GM04504 (cell line): Measurements from ENCODE around the gene GPR3.
"Not testable (repeated sequence)": the region's sequence is repeated elsewhere in the genome, so short reads cannot be mapped to it uniquely, and the experiment has no call there.

ENCODE experiments used
- DNase-seq: peaks from one replicate; pipeline ENCODE4 v3.0.0-alpha.2; 2012; ENCODE audit warnings: low read depth

Gene GPR3

DNA sequence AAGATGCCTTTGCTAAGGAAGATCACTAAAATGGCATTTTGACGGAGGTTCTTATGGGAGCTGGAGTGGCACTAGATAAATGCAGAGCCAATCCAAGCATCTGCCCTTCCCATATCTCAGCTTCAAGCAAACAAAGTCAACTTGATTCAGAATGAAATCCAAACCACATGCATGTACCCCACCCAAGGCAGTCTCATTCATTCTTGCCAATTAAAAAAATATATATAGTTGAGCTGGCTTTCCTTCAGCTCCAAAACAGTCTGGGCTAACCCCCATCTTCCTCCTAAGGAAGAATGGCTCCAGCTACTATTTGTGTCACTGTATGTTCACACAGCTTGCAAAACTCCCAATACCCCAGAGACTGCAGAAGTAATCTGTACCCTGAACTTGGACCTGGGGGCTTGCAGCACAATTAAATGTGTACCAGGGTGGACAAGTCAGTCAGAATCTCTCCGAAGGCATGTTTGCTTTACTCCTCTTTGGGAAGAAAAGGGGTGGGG is 35.4 kb downstream of the GPR3 start:
- no peak for DNase-seq

- no peak for DNase-seq
Measured at GRCh38 chr1:27428316-27429028, 36.0 kb downstream of the GPR3 start.

DNA sequence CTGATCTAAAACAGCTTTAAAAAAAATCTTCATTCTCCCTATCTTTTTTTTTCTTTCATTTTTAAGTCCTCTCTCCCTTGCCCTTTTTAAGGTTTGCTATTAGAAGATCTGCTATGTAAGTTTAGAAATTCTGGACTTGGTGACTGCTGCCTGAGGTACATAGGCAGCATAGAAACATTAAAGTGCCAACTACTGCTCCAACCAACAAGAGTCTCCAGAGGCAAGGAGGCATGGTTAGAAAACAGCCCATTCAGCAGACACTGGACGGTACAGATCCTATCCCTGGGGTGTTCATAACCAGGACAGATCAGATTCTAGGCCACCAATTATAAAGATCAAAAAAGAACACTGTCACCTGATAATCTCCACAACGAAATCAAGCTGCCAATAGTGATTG is 36.6 kb downstream of the GPR3 start:
- DNase-seq = no peak

GRCh38 chr1:27430903-27431600 is 38.6 kb downstream of the GPR3 start:
- no peak for DNase-seq

DNA sequence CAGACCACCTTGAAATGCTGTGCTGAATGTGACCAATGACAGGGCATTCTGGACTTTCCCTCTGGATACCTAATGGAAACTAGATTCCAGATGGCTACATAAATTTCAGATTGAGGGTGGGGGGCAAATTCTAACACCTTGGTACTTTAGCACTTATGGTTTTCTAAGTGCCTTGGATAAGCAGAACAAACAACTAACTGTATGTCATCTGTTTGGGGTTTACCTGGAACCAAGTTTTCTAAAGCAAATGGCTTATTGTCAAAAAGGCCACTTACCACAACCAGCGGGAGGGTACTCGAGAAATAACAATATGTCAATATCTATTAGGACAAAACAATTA is 39.1 kb downstream of the GPR3 start:
- DNase-seq = no peak

GRCh38 chr1:27432725-27433124 is 40.3 kb downstream of the GPR3 start:
- not testable (repeated sequence) for DNase-seq

DNA sequence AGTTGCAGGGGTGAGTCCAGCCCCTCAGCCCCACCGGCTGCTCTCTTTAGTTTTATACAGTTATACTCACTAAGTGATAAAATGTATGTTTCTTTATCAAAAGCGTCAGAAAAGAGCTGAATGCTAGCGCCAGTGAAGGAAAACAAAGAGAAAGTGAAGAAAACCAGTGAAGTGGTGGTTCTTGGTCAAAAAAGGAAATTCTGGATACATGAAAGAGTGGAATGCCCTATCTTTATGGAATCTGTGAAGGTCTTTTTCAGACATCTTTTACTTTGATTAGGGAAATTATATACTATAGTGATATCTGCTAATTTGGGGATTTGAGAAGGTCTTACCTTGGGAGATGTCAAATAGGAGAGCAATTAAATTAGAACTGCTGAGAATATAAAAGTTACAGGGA is 41.3 kb downstream of the GPR3 start:
- no peak for DNase-seq

DNA sequence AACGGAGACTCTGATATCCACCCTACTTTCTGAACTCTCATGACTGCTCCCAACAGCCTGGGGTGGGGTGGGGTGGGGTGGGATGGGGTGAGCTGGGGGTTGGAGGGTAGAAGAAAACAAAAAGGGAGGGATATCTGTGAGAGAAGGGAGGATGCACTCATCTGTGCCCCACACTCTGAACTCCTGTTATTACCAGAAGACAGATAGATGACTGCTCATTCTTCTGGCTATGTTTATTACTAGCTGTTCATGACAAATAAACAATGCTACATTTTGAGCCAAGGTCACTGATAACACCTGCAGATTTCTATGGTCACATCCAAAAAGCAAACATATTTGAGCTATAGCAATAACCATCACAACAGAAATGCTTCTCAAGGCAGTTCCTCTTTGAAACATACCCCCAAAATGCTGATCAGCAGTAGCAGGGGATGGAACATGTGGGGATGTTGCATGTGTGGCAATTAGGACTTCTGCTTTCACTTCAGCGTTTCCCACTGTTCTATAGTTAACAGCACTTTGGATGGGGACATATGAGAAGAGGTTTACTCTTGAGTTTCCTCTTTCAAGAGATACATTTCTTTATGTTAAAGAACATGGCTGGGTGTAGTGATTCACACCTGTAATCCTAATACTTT is 43.3 kb downstream of the GPR3 start:
- no peak for DNase-seq

GRCh38 chr1:27436204-27437159 is 44.1 kb downstream of the GPR3 start:
- peak; percentile 20 for DNase-seq

DNA sequence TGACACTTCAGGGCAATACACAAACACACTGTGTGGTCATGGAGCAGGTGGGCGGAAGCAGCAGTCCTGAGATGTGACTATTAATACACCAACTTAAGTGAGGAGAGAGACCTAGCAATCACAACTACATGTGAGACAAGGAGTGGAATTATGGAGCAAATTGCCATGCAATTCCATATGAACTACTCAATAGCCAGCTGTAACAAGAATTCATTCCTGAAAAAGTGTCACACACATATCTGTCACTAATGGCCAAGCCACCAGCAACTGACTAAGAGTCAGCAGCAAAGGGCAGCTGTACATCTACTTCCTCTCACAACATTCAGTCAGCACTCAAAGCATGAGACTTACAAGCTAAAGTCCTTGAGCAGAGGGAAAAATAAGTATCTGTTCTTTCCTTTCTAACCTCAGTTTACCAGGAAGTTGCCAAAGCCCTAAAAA is 46.2 kb downstream of the GPR3 start:
- no peak for DNase-seq

DNA sequence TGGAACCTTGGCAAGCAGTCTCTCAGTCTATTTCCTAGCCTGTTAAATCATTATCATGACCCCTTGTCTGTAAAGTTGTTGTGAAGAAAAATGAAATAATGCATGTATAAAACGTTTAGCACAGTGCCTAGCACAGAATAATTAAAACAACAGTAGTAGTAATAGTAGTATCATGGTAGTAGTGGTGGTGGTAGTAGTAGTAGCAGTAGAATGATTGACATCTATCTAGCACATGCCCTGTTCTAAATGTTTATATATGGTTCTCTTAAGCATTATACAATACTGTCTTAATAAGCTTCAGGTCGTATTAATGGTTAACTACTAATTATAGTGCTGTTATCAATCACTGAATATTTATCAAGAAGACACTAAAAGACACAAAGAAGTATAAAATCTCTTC is 46.7 kb downstream of the GPR3 start:
- no peak for DNase-seq

- no peak for DNase-seq
Measured at GRCh38 chr1:27444632-27445031, 52.2 kb downstream of the GPR3 start.
